Measurements from ENCODE around the gene UMOD. TPM values are rescaled to one million over a fixed set of nuclear protein-coding genes. Genes with fewer than 3 reads are reported as not detected.
A peak's percentile ranks its signal among the peaks of the same experiment; 100 is the strongest.

The UMOD gene
- total RNA-seq, 1 donor from 2014 or later: not detected

DNA sequence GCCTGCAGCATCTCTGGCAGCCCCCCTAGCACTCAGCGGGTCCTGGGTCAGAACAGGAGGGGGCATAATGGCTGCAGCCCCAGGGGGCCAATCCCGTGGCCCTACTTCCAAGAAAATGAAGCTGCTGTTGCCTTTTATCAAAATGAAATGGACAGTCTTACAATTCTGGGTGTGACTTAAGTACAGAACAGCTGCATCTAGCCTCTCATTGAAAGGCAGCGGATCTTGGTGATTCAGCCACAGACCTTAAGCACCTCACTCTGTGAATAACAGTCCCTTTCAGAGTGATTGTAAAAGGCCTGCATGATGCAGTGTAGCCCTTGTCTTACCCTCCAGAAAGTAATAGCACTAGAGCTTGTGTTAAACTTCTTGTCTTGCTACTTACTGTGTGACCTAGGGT is 11.5 kb upstream of the UMOD start:
- peaks cover 1% of the 10 kb centered on the region for H3K27me3 Mint-ChIP-seq (ENCODE audit: unreplicated experiment)
- no peaks in the 10 kb centered on the region for H3K36me3 Mint-ChIP-seq (ENCODE audit: unreplicated experiment)
- TF ChIP-seq, protein P1, sequence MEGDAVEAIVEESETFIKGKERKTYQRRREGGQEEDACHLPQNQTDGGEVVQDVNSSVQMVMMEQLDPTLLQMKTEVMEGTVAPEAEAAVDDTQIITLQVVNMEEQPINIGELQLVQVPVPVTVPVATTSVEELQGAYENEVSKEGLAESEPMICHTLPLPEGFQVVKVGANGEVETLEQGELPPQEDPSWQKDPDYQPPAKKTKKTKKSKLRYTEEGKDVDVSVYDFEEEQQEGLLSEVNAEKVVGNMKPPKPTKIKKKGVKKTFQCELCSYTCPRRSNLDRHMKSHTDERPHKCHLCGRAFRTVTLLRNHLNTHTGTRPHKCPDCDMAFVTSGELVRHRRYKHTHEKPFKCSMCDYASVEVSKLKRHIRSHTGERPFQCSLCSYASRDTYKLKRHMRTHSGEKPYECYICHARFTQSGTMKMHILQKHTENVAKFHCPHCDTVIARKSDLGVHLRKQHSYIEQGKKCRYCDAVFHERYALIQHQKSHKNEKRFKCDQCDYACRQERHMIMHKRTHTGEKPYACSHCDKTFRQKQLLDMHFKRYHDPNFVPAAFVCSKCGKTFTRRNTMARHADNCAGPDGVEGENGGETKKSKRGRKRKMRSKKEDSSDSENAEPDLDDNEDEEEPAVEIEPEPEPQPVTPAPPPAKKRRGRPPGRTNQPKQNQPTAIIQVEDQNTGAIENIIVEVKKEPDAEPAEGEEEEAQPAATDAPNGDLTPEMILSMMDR (IDR thresholded peaks at IDR 0.05; ENCODE audit: partially characterized antibody, unreplicated experiment): no peak
- H3K27ac Mint-ChIP-seq (ENCODE audit: unreplicated experiment): no peak overlapping the region
- DNase-seq: no peak
- no peaks in the 10 kb centered on the region for H3K9me3 Mint-ChIP-seq (ENCODE audit: unreplicated experiment)
- H3K4me1 Mint-ChIP-seq (ENCODE audit: low read depth, unreplicated experiment): no peaks in the 10 kb centered on the region
- no peak overlapping the region for H3K4me3 Mint-ChIP-seq (ENCODE audit: unreplicated experiment)

DNA sequence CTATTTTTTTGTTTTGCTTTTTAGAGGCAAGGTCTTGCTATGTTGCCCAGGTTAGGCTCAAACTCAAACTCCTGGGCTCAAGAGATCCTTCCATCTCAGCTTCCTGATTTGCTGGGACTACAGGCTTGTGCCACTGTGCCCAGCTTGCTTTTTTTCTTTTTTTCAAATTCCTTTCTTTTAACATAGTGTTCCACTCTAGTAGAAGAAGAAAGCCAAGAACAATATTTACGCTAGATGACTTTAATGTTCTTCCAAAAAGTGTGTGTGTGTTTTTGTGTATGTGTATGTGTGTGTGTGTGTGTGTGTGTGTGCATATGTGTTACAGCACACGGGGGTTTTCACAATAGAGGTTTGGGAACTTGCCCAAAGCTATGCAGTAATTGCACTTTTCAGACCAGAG is 10.7 kb upstream of the UMOD start:
- no peaks in the 10 kb centered on the region for H3K4me1 Mint-ChIP-seq (ENCODE audit: low read depth, unreplicated experiment)
- DNase-seq: no peak
- H3K4me3 Mint-ChIP-seq (ENCODE audit: unreplicated experiment): no peak overlapping the region
- no peaks in the 10 kb centered on the region for H3K36me3 Mint-ChIP-seq (ENCODE audit: unreplicated experiment)
- H3K9me3 Mint-ChIP-seq (ENCODE audit: unreplicated experiment): no peaks in the 10 kb centered on the region
- H3K27ac Mint-ChIP-seq (ENCODE audit: unreplicated experiment): no peak overlapping the region
- TF ChIP-seq, protein P1 (IDR thresholded peaks at IDR 0.05; ENCODE audit: partially characterized antibody, unreplicated experiment): no peak
- peaks cover 1% of the 10 kb centered on the region for H3K27me3 Mint-ChIP-seq (ENCODE audit: unreplicated experiment)

DNA sequence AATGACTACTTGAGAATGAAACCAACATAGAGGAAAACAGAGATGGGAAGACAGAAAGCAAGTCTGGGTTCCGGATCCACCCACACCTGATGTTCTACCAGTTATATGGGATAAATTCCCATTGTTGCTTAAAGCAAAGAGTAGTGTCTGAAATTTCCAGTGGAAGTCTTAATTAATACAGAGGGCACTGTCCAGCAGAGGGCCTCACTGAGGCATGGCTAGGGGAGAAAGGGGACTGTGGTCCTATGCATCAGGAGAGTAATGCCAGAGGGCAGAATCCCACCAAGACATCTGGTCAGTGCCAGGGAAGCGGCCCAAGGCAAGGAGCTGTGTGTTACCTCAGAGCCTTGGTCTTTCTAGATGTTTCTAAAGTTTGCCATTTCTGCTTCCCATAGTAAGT is 7.5 kb upstream of the UMOD start:
- no peaks in the 10 kb centered on the region for H3K4me1 Mint-ChIP-seq (ENCODE audit: low read depth, unreplicated experiment)
- H3K4me3 Mint-ChIP-seq (ENCODE audit: unreplicated experiment): no peak overlapping the region
- peak; percentile 44 for DNase-seq
- H3K9me3 Mint-ChIP-seq (ENCODE audit: unreplicated experiment): no peaks in the 10 kb centered on the region
- H3K27ac Mint-ChIP-seq (ENCODE audit: unreplicated experiment): no peak overlapping the region
- TF ChIP-seq, protein P1 (IDR thresholded peaks at IDR 0.05; ENCODE audit: partially characterized antibody, unreplicated experiment): no peak
- peaks cover 4% of the 10 kb centered on the region for H3K36me3 Mint-ChIP-seq (ENCODE audit: unreplicated experiment)
- peaks cover 4% of the 10 kb centered on the region for H3K27me3 Mint-ChIP-seq (ENCODE audit: unreplicated experiment)

DNA sequence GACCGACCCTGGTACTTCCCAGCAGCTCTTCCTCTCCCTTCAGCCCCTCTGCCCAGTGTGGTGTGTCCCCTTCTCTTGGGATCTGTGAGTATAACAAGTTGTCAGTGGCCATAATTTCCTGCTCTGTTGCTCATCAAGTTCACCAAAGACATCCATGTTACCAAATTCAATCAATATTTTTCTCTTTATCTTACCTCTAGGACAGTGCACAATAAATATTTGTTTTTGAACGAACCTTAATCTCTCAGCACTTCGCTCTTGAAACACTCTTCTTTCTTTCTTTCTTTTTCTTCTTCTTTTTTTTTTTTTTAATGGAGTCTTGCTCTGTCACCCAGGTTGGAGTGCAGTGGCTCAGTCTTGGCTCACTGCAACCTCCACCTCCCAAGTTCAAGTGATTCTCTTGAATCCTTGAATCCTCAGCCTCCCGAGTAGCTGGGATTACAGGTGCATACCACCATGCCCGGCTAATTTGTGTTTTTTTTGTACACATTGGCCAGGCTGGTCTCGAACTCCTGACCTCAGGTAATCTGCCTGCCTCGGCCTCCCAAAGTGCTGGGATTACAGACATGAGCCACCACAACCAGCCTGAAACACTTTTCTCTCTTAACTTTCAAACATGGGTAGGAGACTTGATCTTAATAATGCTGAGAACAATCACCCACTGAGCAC is 2.7 kb upstream of the UMOD start:
- Mint-ChIP-seq H3K27me3 (ENCODE audit: unreplicated experiment) (peaks cover 9% of the 10 kb centered on the region), H3K36me3 (ENCODE audit: unreplicated experiment) (peaks cover 4% of the 10 kb centered on the region), H3K4me1 (ENCODE audit: low read depth, unreplicated experiment) (no peaks in the 10 kb centered on the region), H3K27ac (ENCODE audit: unreplicated experiment) (no peak overlapping the region), H3K9me3 (ENCODE audit: unreplicated experiment) (no peaks in the 10 kb centered on the region), H3K4me3 (ENCODE audit: unreplicated experiment) (no peak overlapping the region)
- DNase-seq: no peak
- TF ChIP-seq, protein P1 (IDR thresholded peaks at IDR 0.05; ENCODE audit: partially characterized antibody, unreplicated experiment): no peak

DNA sequence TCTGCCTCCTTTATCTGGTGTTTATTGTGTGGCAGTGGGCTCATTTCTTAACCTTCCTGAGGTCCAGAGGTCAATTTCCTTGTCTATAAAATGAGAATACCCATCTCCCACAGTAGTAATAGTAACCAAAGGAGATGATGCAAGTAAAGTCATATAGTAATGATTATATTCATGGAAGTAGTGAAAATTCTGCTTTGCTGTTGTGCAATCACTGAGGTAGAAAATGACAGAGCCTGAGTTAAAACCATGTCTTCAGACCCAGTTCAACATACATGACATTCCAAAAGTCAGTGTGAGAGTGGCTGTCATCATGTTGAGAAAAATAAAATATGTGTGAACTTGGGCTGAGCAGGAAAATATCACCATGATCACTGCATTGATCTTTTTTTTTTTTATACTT is 864 bp upstream of the UMOD start:
- Mint-ChIP-seq H3K36me3 (ENCODE audit: unreplicated experiment) (peaks cover 4% of the 10 kb centered on the region), H3K4me3 (ENCODE audit: unreplicated experiment) (no peak overlapping the region), H3K27ac (ENCODE audit: unreplicated experiment) (no peak overlapping the region), H3K4me1 (ENCODE audit: low read depth, unreplicated experiment) (no peaks in the 10 kb centered on the region), H3K27me3 (ENCODE audit: unreplicated experiment) (peaks cover 7% of the 10 kb centered on the region), H3K9me3 (ENCODE audit: unreplicated experiment) (no peaks in the 10 kb centered on the region)
- TF ChIP-seq, protein P1 (IDR thresholded peaks at IDR 0.05; ENCODE audit: partially characterized antibody, unreplicated experiment): no peak
- no peak for DNase-seq
